ENCODE data around the gene CASP4.

DNA sequence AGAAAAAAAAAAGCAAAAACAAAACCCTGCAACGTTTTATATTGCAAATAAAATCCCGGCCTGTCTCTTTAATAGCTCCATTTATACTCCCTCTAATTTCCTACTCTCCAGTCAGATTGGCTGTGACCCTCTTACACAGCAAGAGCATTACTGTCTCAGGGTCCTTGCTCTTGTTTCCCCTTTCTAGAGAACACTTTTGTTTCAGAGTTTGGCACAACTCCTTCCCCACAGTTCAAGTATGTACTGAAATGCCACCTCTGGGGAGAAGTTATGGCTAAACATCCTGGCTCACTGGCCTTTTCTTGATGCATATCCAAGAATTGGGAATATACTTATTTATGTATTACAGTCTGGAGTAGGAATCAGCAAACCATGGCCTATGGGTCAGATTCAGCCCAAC is 72.7 kb downstream of the CASP4 start:
- TF ChIP-seq, protein P1, sequence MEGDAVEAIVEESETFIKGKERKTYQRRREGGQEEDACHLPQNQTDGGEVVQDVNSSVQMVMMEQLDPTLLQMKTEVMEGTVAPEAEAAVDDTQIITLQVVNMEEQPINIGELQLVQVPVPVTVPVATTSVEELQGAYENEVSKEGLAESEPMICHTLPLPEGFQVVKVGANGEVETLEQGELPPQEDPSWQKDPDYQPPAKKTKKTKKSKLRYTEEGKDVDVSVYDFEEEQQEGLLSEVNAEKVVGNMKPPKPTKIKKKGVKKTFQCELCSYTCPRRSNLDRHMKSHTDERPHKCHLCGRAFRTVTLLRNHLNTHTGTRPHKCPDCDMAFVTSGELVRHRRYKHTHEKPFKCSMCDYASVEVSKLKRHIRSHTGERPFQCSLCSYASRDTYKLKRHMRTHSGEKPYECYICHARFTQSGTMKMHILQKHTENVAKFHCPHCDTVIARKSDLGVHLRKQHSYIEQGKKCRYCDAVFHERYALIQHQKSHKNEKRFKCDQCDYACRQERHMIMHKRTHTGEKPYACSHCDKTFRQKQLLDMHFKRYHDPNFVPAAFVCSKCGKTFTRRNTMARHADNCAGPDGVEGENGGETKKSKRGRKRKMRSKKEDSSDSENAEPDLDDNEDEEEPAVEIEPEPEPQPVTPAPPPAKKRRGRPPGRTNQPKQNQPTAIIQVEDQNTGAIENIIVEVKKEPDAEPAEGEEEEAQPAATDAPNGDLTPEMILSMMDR (IDR thresholded peaks at IDR 0.05): no peak
- no peak for TF ChIP-seq POLR2A (IDR thresholded peaks at IDR 0.05; ENCODE audit: low read depth)

All from esophagus muscularis mucosa (tissue), 3 donors.